Psoas muscle (tissue), 8 donors: ENCODE measurements around the gene S100A10. TPM values are rescaled to one million over a fixed set of nuclear protein-coding genes. Genes with fewer than 3 reads are reported as not detected.

Experiments
- ATAC-seq, 4 donors: fragments of 200-7000 bp; cut with Tn5 transposase; one replicate each; pipeline ENCODE4 v1.9.1; 2020; ENCODE audit warnings: moderate library complexity in 3 of 4, mild to moderate bottlenecking in 2 of 4
- DNase-seq, 2 donors: peaks; one replicate each; pipeline ENCODE4 v3.0.0-alpha.2; 2020
- H3K27ac ChIP-seq: fragments of 200-600 bp; one replicate; pipeline ENCODE4 v1.8.0; 2022
- H3K27me3 ChIP-seq, 3 donors: fragments of 200-600 bp in 1 of 3; one replicate each; pipeline versions ENCODE4 v1.6.1 to v1.8.0; 2013 to 2022; ENCODE audit warnings: low read length in 2 of 3, mild to moderate bottlenecking in 2 of 3, moderate library complexity in 1 of 3; ENCODE audit not compliant: insufficient read depth in 3 of 3
- H3K36me3 ChIP-seq, 2 donors: fragments of 200-600 bp in 1 of 2; one replicate each; pipeline versions ENCODE4 v1.6.1 to v1.8.0; 2013 to 2022; ENCODE audit warnings: low read depth in 1 of 2, mild to moderate bottlenecking in 1 of 2, moderate library complexity in 1 of 2; ENCODE audit not compliant: insufficient read depth in 1 of 2
- H3K4me1 ChIP-seq: fragments of 200-600 bp; one replicate; pipeline ENCODE4 v1.8.0; 2022
- H3K4me3 ChIP-seq: fragments of 200-600 bp; one replicate; pipeline ENCODE4 v1.8.0; 2022; ENCODE audit warnings: mild to moderate bottlenecking
- H3K9me3 ChIP-seq: fragments of 200-600 bp; one replicate; pipeline ENCODE4 v1.8.0; 2022
- WGBS, 3 donors: extraction: QIAGEN DNeasy Blood & Tissue Kit; methylation state at CpG; one replicate each; pipeline versions ENCODE4 v1.1.6 to v1.1.7; 2013; 5-methylcytosine and 5-hydroxymethylcytosine counted together
- intact Hi-C, 2 donors: fragments of 100-400 bp; cut with DNase I; formaldehyde crosslinking; loops; one replicate each; pipeline versions ENCODE4 v1.11.0 to v1.14.2; 2022
- polyA plus RNA-seq, 3 donors: library from polyadenylated mRNA; stranded (reverse); fragments of 200-250 nt; gene quantifications; one replicate each; pipeline ENCODE4 v1.2.3, GENCODE V29; 2013
- total RNA-seq, 4 donors: library from RNA; stranded (reverse); fragmentation: NEBNext Ultra II Directional in 2 of 4; extraction: Animal tissue kit (Norgen Biotek cat#: 25700) in 2 of 4; gene quantifications; one replicate each; pipeline versions ENCODE4 v1.2.1 to v1.2.4, GENCODE V29; 2021 to 2023
- TF ChIP-seq, protein P1 (sequence below): fragments of 200-600 bp; IDR thresholded peaks from one replicate; pipeline ENCODE4 v1.8.0; 2022; ENCODE audit warnings: antibody characterized with exemption
- donor health status: healthy with polysubstance abuse.
- donor health status: DM: no; HTN: no; CAD: no; lungs with moderate emphysema.
- donor health status: Bipolar disorder and iron deficiency.
- donor health status: healthy.
- donor health status: DM: yes; HTN: yes; CAD: no.
- donor health status: DM: no; HTN: no; CAD: no.
- donor health status: DM: no; HTN: no; CAD: no.
- donor health status: DM: yes; HTN: yes; CAD: no.

Gene S100A10
- total and polyA plus RNA-seq, 7 donors, result 30.5 to 414 (median 61.6) TPM

DNA sequence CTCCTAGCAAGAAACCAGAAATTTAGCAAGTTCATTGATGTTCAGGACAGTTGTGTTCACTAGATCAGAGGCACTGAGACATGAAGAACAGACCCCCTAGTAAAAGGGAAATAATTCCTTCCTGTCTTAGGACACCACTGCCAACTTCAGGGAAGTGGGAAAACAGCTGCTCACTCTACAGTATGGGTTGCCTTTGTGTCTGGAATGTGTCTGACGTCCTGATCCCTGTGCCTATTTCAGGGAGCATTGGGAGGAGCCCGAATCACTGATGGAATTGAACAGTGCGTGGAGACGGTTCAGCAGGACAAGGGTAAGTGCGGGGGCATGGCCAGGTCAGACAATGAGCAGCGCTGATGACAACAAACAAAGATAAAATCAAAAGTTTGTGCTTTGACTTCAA, 22.1 kb upstream of the S100A10 start:
- H3K9me3 ChIP-seq, result no peaks in the 10 kb centered on the region
- ATAC-seq, result no peak

DNA sequence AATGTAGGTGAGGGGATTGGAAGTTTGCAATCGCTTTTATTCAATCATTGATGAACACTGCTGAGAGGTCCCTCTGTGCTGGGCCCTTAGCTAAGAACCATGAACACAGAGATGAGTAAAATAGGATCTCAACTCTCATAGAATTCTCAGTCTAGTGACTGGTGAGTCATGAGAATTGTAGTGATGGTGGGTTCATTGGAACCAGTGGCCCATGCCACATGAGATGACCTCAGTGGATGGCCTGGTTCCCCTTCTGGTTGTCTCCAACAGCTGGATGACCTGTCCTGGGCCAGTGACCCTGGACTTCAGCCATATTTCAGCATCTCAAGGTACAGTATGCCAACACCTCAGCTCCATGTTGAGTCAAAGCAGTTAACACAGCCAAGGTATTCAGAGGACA, 21.3 kb upstream of the S100A10 start:
- intact Hi-C loops, result no loop called here
- H3K4me3 ChIP-seq, result no peak overlapping the region
- H3K36me3 ChIP-seq, result no peaks in the 10 kb centered on the region
- H3K4me1 ChIP-seq, result no peaks in the 10 kb centered on the region
- H3K27ac ChIP-seq, result no peak overlapping the region
- TF ChIP-seq, protein P1, sequence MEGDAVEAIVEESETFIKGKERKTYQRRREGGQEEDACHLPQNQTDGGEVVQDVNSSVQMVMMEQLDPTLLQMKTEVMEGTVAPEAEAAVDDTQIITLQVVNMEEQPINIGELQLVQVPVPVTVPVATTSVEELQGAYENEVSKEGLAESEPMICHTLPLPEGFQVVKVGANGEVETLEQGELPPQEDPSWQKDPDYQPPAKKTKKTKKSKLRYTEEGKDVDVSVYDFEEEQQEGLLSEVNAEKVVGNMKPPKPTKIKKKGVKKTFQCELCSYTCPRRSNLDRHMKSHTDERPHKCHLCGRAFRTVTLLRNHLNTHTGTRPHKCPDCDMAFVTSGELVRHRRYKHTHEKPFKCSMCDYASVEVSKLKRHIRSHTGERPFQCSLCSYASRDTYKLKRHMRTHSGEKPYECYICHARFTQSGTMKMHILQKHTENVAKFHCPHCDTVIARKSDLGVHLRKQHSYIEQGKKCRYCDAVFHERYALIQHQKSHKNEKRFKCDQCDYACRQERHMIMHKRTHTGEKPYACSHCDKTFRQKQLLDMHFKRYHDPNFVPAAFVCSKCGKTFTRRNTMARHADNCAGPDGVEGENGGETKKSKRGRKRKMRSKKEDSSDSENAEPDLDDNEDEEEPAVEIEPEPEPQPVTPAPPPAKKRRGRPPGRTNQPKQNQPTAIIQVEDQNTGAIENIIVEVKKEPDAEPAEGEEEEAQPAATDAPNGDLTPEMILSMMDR, result no peak
- no peaks in the 10 kb centered on the region for H3K9me3 ChIP-seq
- ATAC-seq (no peak), DNase-seq (no peak)
- WGBS, 3 donors, result 87 to 95% (median 92%) methylated on average over 1 of the region's 1 CpG
- H3K27me3 ChIP-seq, result peaks cover 0 to 12% (median 0%) of the 10 kb centered on the region in 3 donors

More for the DNA sequence above, 22.1 kb upstream of the S100A10 start:
- Histone ChIP-seq H3K4me3 (no peak overlapping the region), H3K27ac (no peak overlapping the region), H3K27me3 (peaks cover 0 to 8% (median 0%) of the 10 kb centered on the region in 3 donors), H3K36me3 (no peaks in the 10 kb centered on the region), H3K4me1 (no peaks in the 10 kb centered on the region)
- TF ChIP-seq, protein P1, result no peak
- intact Hi-C loops, result no loop called here
- DNase-seq, result no peak
- WGBS, 3 donors, result 35 to 47% (median 36%) methylated on average over 6 of the region's 6 CpGs

DNA sequence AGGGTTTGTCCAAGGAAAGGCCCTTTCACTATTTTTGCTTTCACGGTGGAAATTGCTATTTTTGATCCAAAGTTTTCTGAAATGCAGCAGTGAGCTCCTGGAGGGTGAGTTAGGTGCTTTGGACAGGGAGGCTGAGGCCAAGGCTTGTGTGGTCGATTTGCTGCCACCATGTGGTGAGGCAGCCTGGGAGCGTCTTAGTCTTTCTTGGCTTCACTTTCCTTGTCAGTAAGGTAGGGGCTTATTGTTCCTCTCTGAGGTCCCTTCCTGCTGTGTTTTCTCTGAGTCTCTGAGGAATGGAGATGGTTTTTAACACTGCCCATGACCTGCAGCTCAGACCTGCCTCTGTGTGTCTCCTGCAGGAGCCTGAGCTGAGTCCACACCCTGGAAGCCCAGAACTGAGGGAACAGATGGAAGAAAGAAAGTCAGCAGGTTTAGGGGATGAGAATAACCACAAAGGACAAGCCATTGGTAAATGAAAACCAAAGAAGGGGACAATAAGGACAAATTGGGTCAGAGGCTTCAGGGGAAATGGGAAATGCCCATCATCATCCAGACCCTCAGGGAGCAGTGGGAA, 20.1 kb upstream of the S100A10 start:
- Histone ChIP-seq H3K36me3 (no peaks in the 10 kb centered on the region), H3K4me1 (no peaks in the 10 kb centered on the region), H3K27me3 (peaks cover 0 to 17% (median 2%) of the 10 kb centered on the region in 3 donors), H3K4me3 (no peak overlapping the region), H3K27ac (no peak overlapping the region), H3K9me3 (no peaks in the 10 kb centered on the region)
- TF ChIP-seq, protein P1, result peak; percentile 50
- ATAC-seq (no peak), DNase-seq (no peak)
- intact Hi-C loops, result no loop called here
- WGBS, 3 donors, result 10 to 12% (median 10%) methylated on average over 3 of the region's 3 CpGs

DNA sequence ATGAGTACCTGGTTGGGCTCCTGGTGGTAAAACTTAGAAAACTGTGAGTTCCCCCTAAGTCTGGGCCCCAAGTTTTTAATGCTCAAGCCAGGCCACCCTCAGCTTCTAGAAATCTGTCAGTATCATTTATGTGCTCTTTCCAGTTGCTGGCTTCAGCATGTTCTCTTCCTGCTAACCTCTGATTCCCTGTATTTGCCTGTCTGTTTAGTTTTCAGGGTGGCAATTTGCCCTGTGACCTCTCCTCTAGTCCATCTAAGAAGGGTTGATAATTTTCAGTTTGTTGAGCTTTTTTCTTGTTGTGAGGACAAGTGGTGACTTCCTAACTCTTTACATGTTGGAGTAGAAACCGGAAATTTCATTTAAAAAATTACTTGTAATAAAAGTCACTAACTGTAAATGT, 16.0 kb upstream of the S100A10 start:
- Histone ChIP-seq H3K4me1 (no peaks in the 10 kb centered on the region), H3K27ac (no peak overlapping the region), H3K27me3 (peaks cover 0 to 23% (median 2%) of the 10 kb centered on the region in 3 donors), H3K9me3 (no peaks in the 10 kb centered on the region), H3K36me3 (no peaks in the 10 kb centered on the region), H3K4me3 (no peak overlapping the region)
- TF ChIP-seq, protein P1, result no peak
- intact Hi-C loops, result no loop called here
- DNase-seq (no peak), ATAC-seq (no peak)
- 91 to 93% (median 93%) methylated on average over 1 of the region's 1 CpG for whole genome bisulfite sequencing, 3 donors

DNA sequence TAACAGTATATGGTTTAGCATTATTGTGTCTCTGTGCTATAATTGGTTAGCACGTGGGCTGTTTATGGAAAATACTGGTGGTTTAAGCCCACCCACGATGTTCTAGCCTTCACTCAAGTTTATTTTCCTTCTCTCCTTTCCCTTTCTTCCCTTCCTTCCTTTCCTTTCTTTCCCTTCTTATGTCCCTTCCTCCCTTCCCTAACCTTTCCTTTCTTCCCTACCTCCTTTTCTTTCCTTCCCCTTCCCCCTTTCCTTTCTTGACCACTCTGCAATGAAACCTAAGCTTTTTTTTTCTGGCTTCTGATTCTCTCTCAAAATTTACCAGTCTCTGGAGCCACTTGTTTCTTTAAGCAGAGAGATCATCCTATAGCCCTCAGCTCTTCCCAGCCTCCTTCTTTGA, 13.4 kb upstream of the S100A10 start:
- 30 to 43% (median 31%) methylated on average over 2 of the region's 2 CpGs for WGBS, 3 donors
- TF ChIP-seq, protein P1, result no peak
- no peak overlapping the region for H3K4me3 ChIP-seq
- no peaks in the 10 kb centered on the region for H3K9me3 ChIP-seq
- no peak for ATAC-seq
- no peaks in the 10 kb centered on the region for H3K36me3 ChIP-seq
- no peaks in the 10 kb centered on the region for H3K4me1 ChIP-seq
- intact Hi-C loops, result no loop called here
- H3K27ac ChIP-seq, result no peak overlapping the region
- DNase-seq, result no peak
- H3K27me3 ChIP-seq, result peaks cover 0 to 23% (median 2%) of the 10 kb centered on the region in 3 donors
